ENCODE data around the gene DNAJC1.
"Not testable (repeated sequence)": the region's sequence is repeated elsewhere in the genome, so short reads cannot be mapped to it uniquely, and the experiment has no call there.

Gene DNAJC1

GRCh38 chr10:21822273-21822672, 181.3 kb downstream of the DNAJC1 start:
- DNase-seq = not testable (repeated sequence)

- no peak for DNase-seq
Measured at GRCh38 chr10:21820952-21821351, 182.6 kb downstream of the DNAJC1 start.

GRCh38 chr10:21818416-21818815, 185.1 kb downstream of the DNAJC1 start:
- DNase-seq = not testable (repeated sequence)

GRCh38 chr10:21814866-21815265, 188.7 kb downstream of the DNAJC1 start:
- no peak for DNase-seq

- DNase-seq = peak; percentile 88 to 92
Measured at GRCh38 chr10:21813946-21814345, 189.6 kb downstream of the DNAJC1 start.

- DNase-seq = no peak
Measured at GRCh38 chr10:21811245-21811585, 192.3 kb downstream of the DNAJC1 start.

- DNase-seq = no peak
Measured at GRCh38 chr10:21810582-21811244, 192.8 kb downstream of the DNAJC1 start.

GRCh38 chr10:21808550-21808949, 195.0 kb downstream of the DNAJC1 start:
- no peak for DNase-seq

GRCh38 chr10:21807180-21807579, 196.3 kb downstream of the DNAJC1 start:
- peak; percentile 82 to 84 for DNase-seq

GRCh38 chr10:21803374-21803773, 200.2 kb downstream of the DNAJC1 start:
- no peak for DNase-seq

GRCh38 chr10:21801609-21802008, 201.9 kb downstream of the DNAJC1 start:
- DNase-seq = no peak

- DNase-seq = no peak
Measured at GRCh38 chr10:21797984-21798765, 205.4 kb downstream of the DNAJC1 start.

GRCh38 chr10:21797533-21797932, 206.0 kb downstream of the DNAJC1 start:
- DNase-seq = no peak

GRCh38 chr10:21791276-21791675, 212.3 kb downstream of the DNAJC1 start:
- no peak for DNase-seq

- no peak for DNase-seq
Measured at GRCh38 chr10:21776883-21777282, 226.6 kb downstream of the DNAJC1 start.

- no peak for DNase-seq
Measured at GRCh38 chr10:21771219-21771618, 232.3 kb downstream of the DNAJC1 start.

GRCh38 chr10:21769041-21769440, 234.5 kb downstream of the DNAJC1 start:
- DNase-seq = no peak

GRCh38 chr10:21764466-21765189, 238.9 kb downstream of the DNAJC1 start:
- DNase-seq = no peak

GRCh38 chr10:21760332-21760731, 243.2 kb downstream of the DNAJC1 start:
- no peak for DNase-seq

- DNase-seq = no peak
Measured at GRCh38 chr10:21759232-21759631, 244.3 kb downstream of the DNAJC1 start.

GRCh38 chr10:21758696-21759095, 244.8 kb downstream of the DNAJC1 start:
- DNase-seq = no peak

GRCh38 chr10:21758239-21758638, 245.3 kb downstream of the DNAJC1 start:
- no peak for DNase-seq

GRCh38 chr10:21757185-21757901, 246.2 kb downstream of the DNAJC1 start:
- DNase-seq = no peak
